A673 (cell line): Measurements from ENCODE around the gene CAPN5.
"Not testable (repeated sequence)": the region's sequence is repeated elsewhere in the genome, so short reads cannot be mapped to it uniquely, and the experiment has no call there.

Experiments used
- CTCF ChIP-seq: fragments of 300-800, 200-600 bp; sonication (generic); conservative IDR thresholded peaks from 2 replicates; pipeline ENCODE4 v1.5.1; 2017; ENCODE audit warnings: low read depth, mild to moderate bottlenecking, antibody characterized with exemption, low read length, moderate library complexity, mixed read lengths
- EZH2 ChIP-seq: fragments of 200-600 bp; sonication (generic); IDR thresholded peaks from 2 replicates; pipeline ENCODE4 v1.6.1; 2017; ENCODE audit warnings: borderline replicate concordance, low read depth, mild to moderate bottlenecking, mixed read lengths, antibody characterized with exemption, low read length; ENCODE audit not compliant: poor library complexity, severe bottlenecking

GRCh38 chr11:77018396-77018924 lies 48.3 kb upstream of the CAPN5 start:
- TF ChIP-seq CTCF, EZH2: not testable (repeated sequence)
